ENCODE results near the gene ANGPTL2. TPM values are rescaled to one million over a fixed set of nuclear protein-coding genes. Genes with fewer than 3 reads are reported as not detected.
A peak's percentile ranks its signal among the peaks of the same experiment; 100 is the strongest.

Gene ANGPTL2
- total RNA-seq, 6 donors from 2014 or later, result 3.9 to 26.0 (median 7.9) TPM

DNA sequence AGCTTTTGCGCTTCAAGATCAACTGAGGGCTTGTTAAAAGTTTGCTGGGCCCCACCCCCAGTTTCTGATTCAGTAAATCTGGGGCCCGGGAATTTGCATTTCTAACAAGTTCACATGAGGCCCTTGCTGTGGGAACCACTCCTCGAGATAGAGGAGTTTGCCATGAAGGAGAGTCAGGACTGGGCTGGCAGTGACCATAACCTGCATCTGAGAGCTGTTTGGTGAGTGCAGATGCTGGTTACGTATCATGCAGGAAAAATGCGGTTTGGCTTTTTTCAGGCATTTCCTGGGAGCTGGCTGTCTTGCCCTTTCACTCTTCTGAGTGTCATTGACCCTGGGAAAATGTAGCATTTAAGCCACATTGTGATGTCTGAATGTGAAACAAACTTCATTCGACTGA lies 9.4 kb upstream of the ANGPTL2 start:
- Histone ChIP-seq H3K4me1 (peaks cover 23 to 45% (median 34%) of the 10 kb centered on the region in 4 donors), H3K27ac (peak overlapping the region; percentile 27 to 57 (median 32)), H3K27me3 (no peaks in the 10 kb centered on the region), H3K36me3 (no peaks in the 10 kb centered on the region), H3K9me3 (no peaks in the 10 kb centered on the region), H3K4me3 (no peak overlapping the region)
- no peak for ATAC-seq (ENCODE audit: low FRiP score in 2 of 2)
- 65 to 74% methylated on average over 6 of the region's 6 CpGs for WGBS, 2 donors
- TF ChIP-seq POLR2A (IDR thresholded peaks at IDR 0.05) (no peak), POLR2AphosphoS5 (IDR thresholded peaks at IDR 0.05) (no peak), EP300 (IDR thresholded peaks at IDR 0.05) (no peak)
- TF ChIP-seq, protein P1, sequence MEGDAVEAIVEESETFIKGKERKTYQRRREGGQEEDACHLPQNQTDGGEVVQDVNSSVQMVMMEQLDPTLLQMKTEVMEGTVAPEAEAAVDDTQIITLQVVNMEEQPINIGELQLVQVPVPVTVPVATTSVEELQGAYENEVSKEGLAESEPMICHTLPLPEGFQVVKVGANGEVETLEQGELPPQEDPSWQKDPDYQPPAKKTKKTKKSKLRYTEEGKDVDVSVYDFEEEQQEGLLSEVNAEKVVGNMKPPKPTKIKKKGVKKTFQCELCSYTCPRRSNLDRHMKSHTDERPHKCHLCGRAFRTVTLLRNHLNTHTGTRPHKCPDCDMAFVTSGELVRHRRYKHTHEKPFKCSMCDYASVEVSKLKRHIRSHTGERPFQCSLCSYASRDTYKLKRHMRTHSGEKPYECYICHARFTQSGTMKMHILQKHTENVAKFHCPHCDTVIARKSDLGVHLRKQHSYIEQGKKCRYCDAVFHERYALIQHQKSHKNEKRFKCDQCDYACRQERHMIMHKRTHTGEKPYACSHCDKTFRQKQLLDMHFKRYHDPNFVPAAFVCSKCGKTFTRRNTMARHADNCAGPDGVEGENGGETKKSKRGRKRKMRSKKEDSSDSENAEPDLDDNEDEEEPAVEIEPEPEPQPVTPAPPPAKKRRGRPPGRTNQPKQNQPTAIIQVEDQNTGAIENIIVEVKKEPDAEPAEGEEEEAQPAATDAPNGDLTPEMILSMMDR (IDR thresholded peaks at IDR 0.05), result no peak
- no peak for DNase-seq

DNA sequence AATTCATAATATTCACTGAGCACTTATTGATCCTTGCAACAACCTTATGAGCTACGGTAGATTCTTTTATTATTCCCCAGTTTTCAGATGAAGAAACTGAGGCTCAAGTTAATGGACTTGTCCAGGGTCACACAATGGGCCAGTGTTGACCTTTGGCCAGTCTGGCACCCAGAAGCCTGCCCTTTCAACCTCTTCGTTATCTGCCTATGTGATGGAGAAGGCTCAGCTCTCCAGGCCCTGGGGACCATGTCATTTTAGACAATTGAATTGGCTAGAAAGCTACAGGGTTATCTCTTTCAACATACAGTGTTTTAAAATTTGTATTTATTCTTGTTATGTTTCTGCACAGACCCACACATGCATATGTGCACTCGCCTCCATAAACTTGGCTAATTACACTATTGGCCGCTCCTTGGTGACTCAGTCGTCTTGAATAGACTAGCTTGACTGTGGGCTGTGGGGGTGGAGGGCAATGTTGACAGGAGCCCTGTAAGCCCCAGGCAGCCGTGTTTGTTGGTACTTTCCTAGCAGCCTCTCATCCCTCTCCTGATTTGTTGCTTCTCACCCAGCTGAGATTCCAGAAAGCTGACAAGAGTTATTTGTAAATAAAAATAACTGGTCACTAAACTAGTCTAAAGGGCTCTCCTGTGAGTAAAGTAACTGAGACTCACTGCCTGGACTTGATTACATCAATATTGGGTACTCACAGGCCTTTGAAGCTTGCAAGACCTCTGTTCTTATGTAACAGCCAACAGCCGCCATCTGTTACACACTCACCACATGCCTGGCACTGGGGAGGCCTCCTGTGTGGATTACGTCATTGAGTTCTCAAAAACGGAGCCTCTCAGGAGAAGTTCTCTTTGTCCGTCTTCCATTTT lies 8.5 kb upstream of the ANGPTL2 start:
- ATAC-seq (ENCODE audit: low FRiP score in 2 of 2), result peak in 1 of 2 donors; percentile 73
- WGBS, 2 donors, result 69 to 75% methylated on average over 10 of the region's 10 CpGs

DNA sequence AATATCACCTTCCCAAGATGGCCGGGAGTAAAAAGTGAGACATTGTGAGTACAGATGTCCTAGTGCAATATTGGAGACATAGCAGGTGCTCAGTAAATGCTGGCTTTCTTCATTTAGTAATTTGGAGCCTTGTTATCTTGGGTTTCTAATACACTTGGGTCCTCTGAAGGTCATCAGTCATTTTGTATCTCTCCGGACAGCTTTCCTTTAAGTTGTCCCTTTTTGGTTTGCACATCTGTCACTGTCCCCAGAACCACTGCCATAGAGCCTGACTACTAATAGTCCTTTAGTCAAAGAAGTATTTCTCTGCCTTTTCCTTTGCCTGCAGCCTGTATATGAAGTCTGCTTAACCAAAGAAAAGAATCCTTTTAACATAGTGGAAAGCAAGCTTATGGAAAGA lies 7.8 kb upstream of the ANGPTL2 start:
- 88 to 100% methylated on average over 2 of the region's 2 CpGs for WGBS, 2 donors
- Histone ChIP-seq H3K27ac (peak overlapping the region in 1 of 4 donors; percentile 60), H3K9me3 (no peaks in the 10 kb centered on the region), H3K4me3 (no peak overlapping the region), H3K4me1 (peaks cover 23 to 45% (median 34%) of the 10 kb centered on the region in 4 donors), H3K36me3 (no peaks in the 10 kb centered on the region), H3K27me3 (no peaks in the 10 kb centered on the region)
- TF ChIP-seq POLR2AphosphoS5 (IDR thresholded peaks at IDR 0.05), result no peak
- no peak for TF ChIP-seq EP300 (IDR thresholded peaks at IDR 0.05)
- no peak for TF ChIP-seq POLR2A (IDR thresholded peaks at IDR 0.05)
- TF ChIP-seq, protein P1 (IDR thresholded peaks at IDR 0.05), result no peak
- DNase-seq, result no peak
- ATAC-seq (ENCODE audit: low FRiP score in 2 of 2), result no peak

More for the DNA sequence above, 8.5 kb upstream of the ANGPTL2 start:
- H3K27me3 ChIP-seq, result no peaks in the 10 kb centered on the region
- no peaks in the 10 kb centered on the region for H3K9me3 ChIP-seq
- peaks cover 23 to 45% (median 34%) of the 10 kb centered on the region in 4 donors for H3K4me1 ChIP-seq
- TF ChIP-seq EP300 (IDR thresholded peaks at IDR 0.05), result peak in 1 of 4 donors; percentile 47
- no peak for TF ChIP-seq POLR2A (IDR thresholded peaks at IDR 0.05)
- TF ChIP-seq POLR2AphosphoS5 (IDR thresholded peaks at IDR 0.05), result peak; percentile 40 to 44
- no peak overlapping the region for H3K4me3 ChIP-seq
- DNase-seq, result peak in 1 of 2 donors; percentile 82
- H3K27ac ChIP-seq, result peak overlapping the region; percentile 29 to 61 (median 58)
- no peaks in the 10 kb centered on the region for H3K36me3 ChIP-seq

DNA sequence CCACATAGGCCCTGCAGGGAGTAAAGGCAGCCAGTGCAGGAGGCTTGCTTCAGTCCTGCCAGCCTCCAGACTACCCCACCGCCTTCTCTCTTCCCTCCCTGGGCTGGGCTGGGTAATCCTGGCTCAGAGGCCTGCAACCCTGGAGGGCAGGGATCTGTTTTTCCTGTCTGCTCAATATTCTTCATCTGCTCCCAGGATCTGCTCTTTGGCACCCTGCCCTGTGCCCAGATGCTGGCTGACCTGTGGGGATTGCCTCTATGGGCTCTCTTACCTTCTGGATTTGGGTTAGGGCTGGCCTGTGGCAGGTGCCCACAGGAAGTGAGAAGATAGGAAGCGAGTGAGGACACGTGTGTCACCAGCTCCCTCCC lies 7.3 kb upstream of the ANGPTL2 start:
- no peaks in the 10 kb centered on the region for H3K27me3 ChIP-seq
- TF ChIP-seq EP300 (IDR thresholded peaks at IDR 0.05) (no peak), POLR2A (IDR thresholded peaks at IDR 0.05) (no peak), POLR2AphosphoS5 (IDR thresholded peaks at IDR 0.05) (no peak)
- TF ChIP-seq, protein P1 (IDR thresholded peaks at IDR 0.05), result no peak
- WGBS, 2 donors, result 86 to 89% methylated on average over 3 of the region's 3 CpGs
- no peak for DNase-seq
- no peaks in the 10 kb centered on the region for H3K36me3 ChIP-seq
- H3K27ac ChIP-seq, result peak overlapping the region in 1 of 4 donors; percentile 38
- H3K4me3 ChIP-seq, result no peak overlapping the region
- no peaks in the 10 kb centered on the region for H3K9me3 ChIP-seq
- peaks cover 23 to 42% (median 34%) of the 10 kb centered on the region in 4 donors for H3K4me1 ChIP-seq
- no peak for ATAC-seq (ENCODE audit: low FRiP score in 2 of 2)

DNA sequence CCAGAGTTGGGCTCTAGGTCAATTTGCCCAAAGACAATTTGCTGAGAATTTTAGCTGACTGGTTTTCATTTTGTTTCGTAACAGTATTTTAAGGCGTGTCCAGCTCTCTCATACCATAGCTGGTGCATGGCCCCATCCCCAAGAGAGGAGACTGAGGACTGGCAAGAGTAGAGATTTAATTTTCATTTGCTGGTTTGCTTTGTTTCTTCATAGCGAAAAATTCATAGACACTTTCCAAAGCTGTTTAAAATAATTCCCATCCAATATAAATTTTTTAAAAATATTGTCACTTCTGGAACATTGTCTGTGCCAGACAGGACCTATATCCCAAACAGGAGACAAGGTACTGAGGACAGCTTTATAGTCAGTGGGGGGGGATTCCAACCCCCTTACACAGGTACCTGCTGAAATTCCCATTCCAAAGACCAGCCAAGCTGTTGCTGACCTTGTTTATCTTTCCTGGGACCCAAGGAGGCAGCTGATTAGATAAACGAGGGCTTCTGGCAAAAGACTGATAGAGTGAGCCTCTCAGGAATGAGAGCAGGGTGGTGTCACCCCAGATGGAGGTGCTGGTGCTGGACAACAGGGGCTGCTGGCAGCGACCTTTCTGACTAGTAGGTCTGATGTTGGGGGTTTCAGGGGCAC lies 6.8 kb upstream of the ANGPTL2 start:
- WGBS, 2 donors, result 60 to 73% methylated on average over 4 to 5 of the region's 5 CpGs
- TF ChIP-seq, protein P1 (IDR thresholded peaks at IDR 0.05), result no peak
- TF ChIP-seq POLR2A (IDR thresholded peaks at IDR 0.05), result no peak
- TF ChIP-seq POLR2AphosphoS5 (IDR thresholded peaks at IDR 0.05), result no peak
- no peak for TF ChIP-seq EP300 (IDR thresholded peaks at IDR 0.05)
- ATAC-seq (ENCODE audit: low FRiP score in 2 of 2) (no peak), DNase-seq (no peak)
- H3K36me3 ChIP-seq, result no peaks in the 10 kb centered on the region
- peak overlapping the region in 3 of 4 donors; percentile 38 to 53 (median 52) for H3K27ac ChIP-seq
- no peaks in the 10 kb centered on the region for H3K27me3 ChIP-seq
- H3K4me1 ChIP-seq, result peaks cover 22 to 40% (median 33%) of the 10 kb centered on the region in 4 donors
- no peaks in the 10 kb centered on the region for H3K9me3 ChIP-seq
- H3K4me3 ChIP-seq, result no peak overlapping the region
